Colonic mucosa (tissue), 4 donors: ENCODE measurements around the gene ARV1. TPM values are rescaled to one million over a fixed set of nuclear protein-coding genes. Genes with fewer than 3 reads are reported as not detected.

Source experiments
- DNase-seq: peaks from one replicate; pipeline ENCODE4 v3.0.0-alpha.2; 2020
- H3K27ac ChIP-seq: fragments of 200-600 bp; one replicate; pipeline ENCODE4 v1.8.0; 2021
- H3K27me3 ChIP-seq: fragments of 200-600 bp; one replicate; pipeline ENCODE4 v1.8.0; 2021
- H3K36me3 ChIP-seq: fragments of 200-600 bp; one replicate; pipeline ENCODE4 v1.8.0; 2021
- H3K4me1 ChIP-seq: fragments of 200-600 bp; one replicate; pipeline ENCODE4 v1.8.0; 2021; ENCODE audit warnings: mild to moderate bottlenecking
- H3K4me3 ChIP-seq: fragments of 200-600 bp; one replicate; pipeline ENCODE4 v1.8.0; 2021
- H3K9ac ChIP-seq, 2 donors: one replicate each; pipeline ENCODE4 v1.7.0; 2013; ENCODE audit warnings: control low read depth in 2 of 2, low read depth in 2 of 2, low read length in 2 of 2
- H3K9me3 ChIP-seq: fragments of 200-600 bp; one replicate; pipeline ENCODE4 v1.8.0; 2021
- CTCF ChIP-seq: fragments of 200-600 bp; IDR thresholded peaks from one replicate; pipeline ENCODE4 v1.8.0; 2022; ENCODE audit warnings: antibody characterized with exemption, mild to moderate bottlenecking
- intact Hi-C: fragments of 100-400 bp; cut with DNase I; formaldehyde crosslinking; loops from one replicate; pipeline ENCODE4 v1.14.1; 2022
- total RNA-seq, 2 donors: library from RNA; stranded (reverse); fragmentation: NEBNext Ultra II Directional in 1 of 2; extraction: Animal tissue kit (Norgen Biotek cat#: 25700) in 1 of 2; gene quantifications; one replicate each; pipeline ENCODE4 v1.2.1, GENCODE V29; 2021
- donor health status: healthy.
- donor health status: DM: no; HTN: no; CAD: no.
- donor health status: DM: no; HTN: no; CAD: no.

ARV1 gene
- total RNA-seq, 2 donors from 2014 or later = 29.3 to 39.6 TPM

- no peak for TF ChIP-seq CTCF
- Histone ChIP-seq H3K9me3 (no peaks in the 10 kb centered on the region), H3K9ac (no peak overlapping the region), H3K36me3 (no peaks in the 10 kb centered on the region), H3K27me3 (no peaks in the 10 kb centered on the region), H3K4me1 (no peaks in the 10 kb centered on the region), H3K27ac (no peak overlapping the region), H3K4me3 (no peak overlapping the region)
- intact Hi-C loops = no loop called here
- no peak for DNase-seq
Observed at GRCh38 chr1:231011360-231011759, 32.5 kb downstream of the ARV1 start.

- intact Hi-C loops = no loop called here
- H3K9ac ChIP-seq = no peak overlapping the region
- DNase-seq = no peak
- H3K9me3 ChIP-seq = no peaks in the 10 kb centered on the region
- no peak overlapping the region for H3K4me3 ChIP-seq
- H3K36me3 ChIP-seq = no peaks in the 10 kb centered on the region
- no peak overlapping the region for H3K27ac ChIP-seq
- TF ChIP-seq CTCF = no peak
- no peaks in the 10 kb centered on the region for H3K4me1 ChIP-seq
- H3K27me3 ChIP-seq = no peaks in the 10 kb centered on the region
Observed at GRCh38 chr1:231011963-231012362, 33.1 kb downstream of the ARV1 start.

- H3K4me3 ChIP-seq = no peak overlapping the region
- DNase-seq = no peak
- H3K9me3 ChIP-seq = no peaks in the 10 kb centered on the region
- intact Hi-C loops = no loop called here
- TF ChIP-seq CTCF = no peak
- no peak overlapping the region for H3K9ac ChIP-seq
- no peaks in the 10 kb centered on the region for H3K27me3 ChIP-seq
- no peaks in the 10 kb centered on the region for H3K4me1 ChIP-seq
- no peaks in the 10 kb centered on the region for H3K36me3 ChIP-seq
- H3K27ac ChIP-seq = no peak overlapping the region
Observed at GRCh38 chr1:231013391-231014015, 34.6 kb downstream of the ARV1 start.

- H3K9ac ChIP-seq = no peak overlapping the region
- no peak overlapping the region for H3K27ac ChIP-seq
- no peaks in the 10 kb centered on the region for H3K27me3 ChIP-seq
- H3K36me3 ChIP-seq = no peaks in the 10 kb centered on the region
- no peak overlapping the region for H3K4me3 ChIP-seq
- no peaks in the 10 kb centered on the region for H3K4me1 ChIP-seq
- H3K9me3 ChIP-seq = no peaks in the 10 kb centered on the region
- intact Hi-C loops = no loop called here
- no peak for DNase-seq
- TF ChIP-seq CTCF = no peak
Observed at GRCh38 chr1:231016234-231016633, 37.3 kb downstream of the ARV1 start.

- TF ChIP-seq CTCF = no peak
- no peaks in the 10 kb centered on the region for H3K36me3 ChIP-seq
- H3K4me1 ChIP-seq = no peaks in the 10 kb centered on the region
- H3K4me3 ChIP-seq = no peak overlapping the region
- DNase-seq = no peak
- intact Hi-C loops = no loop called here
- no peaks in the 10 kb centered on the region for H3K9me3 ChIP-seq
- H3K27me3 ChIP-seq = no peaks in the 10 kb centered on the region
- no peak overlapping the region for H3K27ac ChIP-seq
- H3K9ac ChIP-seq = no peak overlapping the region
Observed at GRCh38 chr1:231016966-231017365, 38.1 kb downstream of the ARV1 start.
